ENCODE data around the gene ACVR1B.

Gene ACVR1B

DNA sequence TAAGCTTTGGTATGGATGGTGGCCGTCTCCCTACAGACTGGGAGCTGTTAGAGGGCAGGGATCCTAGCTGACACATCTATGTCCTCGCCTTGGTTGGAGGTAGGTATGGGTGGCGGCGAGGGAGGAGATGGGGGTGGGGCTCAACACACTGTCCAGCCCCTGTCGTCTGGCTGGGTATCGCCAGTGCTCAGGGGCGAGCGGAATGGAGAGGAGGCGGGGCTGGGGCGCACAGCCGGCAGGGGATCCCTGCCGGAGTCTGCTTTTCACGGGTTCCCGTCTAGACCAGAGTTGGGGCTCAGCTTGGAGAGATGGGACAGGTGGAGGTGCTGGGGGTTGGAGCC is 71.3 kb downstream of the ACVR1B start:
- no peak for DNase-seq (ENCODE audit: low spot score)

DNA sequence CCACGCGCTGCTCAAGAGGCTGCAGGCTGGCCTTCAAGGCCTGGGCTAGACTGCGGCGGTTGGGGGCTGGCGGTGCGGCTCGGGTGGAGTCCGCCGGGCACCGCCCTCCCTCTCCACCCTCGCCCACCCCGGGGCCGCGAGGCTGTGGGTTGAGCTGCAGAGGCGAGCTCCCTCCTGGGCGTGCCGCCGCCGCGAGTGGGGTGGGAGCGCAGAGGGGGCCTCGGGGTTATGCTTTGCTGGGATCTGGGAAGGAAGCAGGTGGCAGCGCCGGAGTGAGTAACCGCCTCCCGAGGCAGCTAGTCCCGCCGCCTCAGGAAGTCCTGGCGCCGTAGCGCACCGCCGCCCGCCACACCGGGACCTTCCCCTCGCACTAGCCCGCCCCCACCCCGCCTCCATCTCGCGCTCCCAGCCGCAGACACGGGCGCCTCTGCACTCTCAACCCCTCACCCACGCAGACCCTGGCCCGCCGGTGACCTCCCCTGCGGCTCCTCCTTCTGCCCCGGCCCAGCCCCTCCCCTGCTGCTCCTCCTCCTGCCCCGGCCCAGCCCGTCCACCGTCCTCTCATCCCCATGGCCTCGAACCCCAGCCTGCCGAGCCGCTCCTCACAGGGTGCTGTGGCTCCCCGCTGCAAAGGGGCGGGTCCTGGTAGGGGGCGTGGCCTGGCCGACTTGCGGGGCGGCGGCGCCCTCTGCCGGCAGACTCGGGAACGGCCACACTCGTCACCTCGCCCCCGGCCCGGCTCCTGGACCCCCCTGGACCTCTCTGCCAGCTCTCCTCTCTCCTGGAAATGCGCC is 71.9 kb downstream of the ACVR1B start:
- DNase-seq (ENCODE audit: low spot score) = peak; percentile 65

DNA sequence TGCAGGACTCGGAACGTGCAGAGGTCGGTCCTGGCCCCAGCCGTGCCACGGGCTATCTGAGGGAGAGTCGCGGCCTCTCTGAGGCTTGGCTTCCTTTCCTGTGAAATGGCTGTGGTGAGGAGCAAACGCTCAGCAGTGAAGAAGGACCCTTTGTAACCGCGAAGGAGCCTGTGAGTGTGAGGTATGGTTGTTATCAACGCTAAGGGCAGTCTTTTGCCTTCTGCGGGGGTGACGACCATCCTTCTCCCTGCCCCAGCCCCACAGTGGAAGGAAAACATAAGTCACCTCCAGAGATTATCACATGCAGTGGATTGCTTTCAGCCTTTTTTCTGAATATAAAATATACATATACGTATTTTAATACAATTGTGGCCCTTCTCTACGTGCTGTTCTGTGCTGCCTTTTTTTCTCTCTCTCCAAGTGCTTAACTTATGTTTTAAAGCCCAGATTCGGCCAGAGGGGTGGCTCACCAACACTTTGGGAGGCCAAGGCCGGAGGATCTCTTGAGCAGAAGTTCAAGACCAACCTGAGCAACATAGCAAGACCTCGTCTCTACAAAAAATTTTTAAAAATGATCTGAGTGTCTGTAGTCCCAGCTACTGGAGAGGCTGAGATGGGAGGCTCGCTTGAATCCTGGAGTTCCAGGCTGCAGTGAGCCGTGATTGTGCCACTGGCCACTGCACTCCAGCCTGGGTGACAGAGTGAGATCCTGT is 72.6 kb downstream of the ACVR1B start:
- no peak for DNase-seq (ENCODE audit: low spot score)

DNA sequence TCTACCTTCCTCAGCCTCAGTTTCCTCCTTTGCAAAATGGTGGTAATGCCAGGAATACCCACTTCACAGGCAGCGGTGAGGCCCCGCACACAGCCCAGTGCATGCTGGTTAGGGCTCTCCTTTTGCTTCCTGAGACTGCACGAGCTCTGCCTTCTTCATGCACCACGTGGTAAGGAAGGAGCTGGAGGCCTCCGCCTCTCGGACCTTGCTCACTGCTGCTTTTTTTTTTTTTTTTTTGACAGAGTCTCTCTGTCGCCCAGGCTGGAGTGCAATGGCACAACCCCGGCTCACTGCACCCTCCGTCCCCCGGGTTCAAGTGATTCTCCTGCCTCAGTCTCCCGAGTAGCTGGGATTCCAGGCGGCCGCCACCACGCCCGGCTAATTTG is 73.3 kb downstream of the ACVR1B start:
- no peak for DNase-seq (ENCODE audit: low spot score)

DNA sequence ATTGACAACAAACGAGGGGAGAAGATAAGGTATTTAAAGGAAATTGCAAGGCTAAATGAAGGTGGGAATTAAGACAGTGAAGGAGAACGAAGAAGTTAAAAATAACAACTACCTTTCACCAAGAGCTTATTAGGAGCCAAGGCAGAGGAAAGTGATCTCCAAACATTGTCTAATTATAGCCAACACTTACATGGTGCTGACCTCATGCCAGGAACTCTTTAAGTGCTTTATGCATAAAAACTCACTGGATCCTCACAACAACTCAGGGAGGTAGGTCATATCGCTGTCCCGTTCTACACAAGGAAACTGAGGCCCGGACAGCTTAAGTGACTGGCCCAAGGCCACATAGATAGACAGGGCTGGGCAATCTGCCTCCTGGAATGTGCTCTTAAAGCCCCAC is 74.8 kb downstream of the ACVR1B start:
- DNase-seq (ENCODE audit: low spot score) = no peak

DNA sequence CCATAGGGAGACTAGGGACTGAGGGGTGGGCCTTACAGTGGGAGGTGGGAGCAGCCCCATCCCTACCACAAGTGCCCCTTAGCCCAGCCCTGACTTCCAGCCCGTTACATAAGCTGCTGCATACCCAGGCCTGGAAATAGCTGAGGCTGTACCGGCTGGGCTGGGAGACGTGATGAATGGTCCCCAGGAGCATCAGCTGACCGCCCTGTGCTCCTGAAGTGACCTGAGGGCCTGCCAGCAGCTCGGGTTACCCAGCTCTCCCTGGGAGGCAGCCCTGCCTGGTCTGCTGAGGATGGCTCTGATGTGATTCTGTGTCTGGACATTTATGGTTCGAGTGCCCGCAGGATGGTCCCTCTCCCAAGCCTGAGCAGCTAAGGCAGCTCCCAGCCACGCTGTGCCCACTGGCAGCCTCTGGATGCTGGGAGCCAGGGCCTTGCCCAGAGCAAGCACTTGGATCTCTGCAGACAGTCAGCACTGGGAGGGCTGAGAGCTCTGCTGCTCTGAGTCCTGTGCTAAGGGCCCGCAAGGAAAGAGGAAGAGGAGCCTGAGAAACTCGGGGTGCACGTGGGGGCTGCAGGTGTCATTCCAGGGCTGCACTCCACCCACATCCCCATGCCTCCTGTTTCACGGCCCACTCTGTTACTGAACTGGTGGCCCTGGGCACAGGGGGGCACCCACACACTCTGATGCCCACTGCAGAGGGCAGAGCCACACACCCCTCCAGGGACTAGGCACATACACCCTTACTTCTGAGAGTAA is 75.8 kb downstream of the ACVR1B start:
- DNase-seq (ENCODE audit: low spot score) = no peak

DNA sequence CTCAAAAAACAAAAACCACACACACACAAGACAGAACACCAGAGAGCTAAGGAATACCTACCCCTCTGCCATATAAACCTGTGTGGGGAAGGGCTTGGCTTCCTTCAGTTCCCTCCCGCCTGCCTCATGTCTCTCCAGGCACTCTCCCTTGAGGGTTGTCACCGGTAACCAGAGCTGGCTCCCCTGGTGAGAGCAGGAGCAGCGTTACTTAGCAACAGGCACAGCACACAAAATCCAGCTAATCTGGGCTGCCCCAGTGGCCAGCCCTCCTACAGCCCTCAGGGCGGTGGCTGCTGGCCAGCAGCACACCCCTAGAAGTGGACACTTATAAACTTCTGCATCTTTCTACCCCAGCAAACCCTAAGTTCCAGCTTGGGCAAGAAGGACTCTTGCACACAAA is 78.2 kb downstream of the ACVR1B start:
- DNase-seq (ENCODE audit: low spot score) = no peak

DNA sequence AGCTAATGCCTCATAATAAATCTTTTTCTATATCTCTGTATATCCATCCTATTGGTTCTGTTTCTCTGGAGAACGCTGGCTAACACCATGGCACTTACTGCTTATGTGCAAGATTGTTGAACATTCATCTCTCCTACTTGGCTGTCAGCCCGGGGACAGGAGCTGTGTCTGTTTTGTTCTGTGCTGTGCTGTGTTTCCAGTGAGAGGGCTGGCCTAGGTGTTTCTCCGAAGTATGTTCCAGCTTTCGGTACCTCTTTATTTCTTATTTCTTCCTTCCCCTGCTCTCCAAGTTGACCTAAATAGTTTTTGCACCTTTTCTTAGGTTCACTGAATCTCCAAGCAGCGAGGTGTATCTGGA is 80.9 kb downstream of the ACVR1B start:
- peak; percentile 84 for DNase-seq (ENCODE audit: low spot score)

DNA sequence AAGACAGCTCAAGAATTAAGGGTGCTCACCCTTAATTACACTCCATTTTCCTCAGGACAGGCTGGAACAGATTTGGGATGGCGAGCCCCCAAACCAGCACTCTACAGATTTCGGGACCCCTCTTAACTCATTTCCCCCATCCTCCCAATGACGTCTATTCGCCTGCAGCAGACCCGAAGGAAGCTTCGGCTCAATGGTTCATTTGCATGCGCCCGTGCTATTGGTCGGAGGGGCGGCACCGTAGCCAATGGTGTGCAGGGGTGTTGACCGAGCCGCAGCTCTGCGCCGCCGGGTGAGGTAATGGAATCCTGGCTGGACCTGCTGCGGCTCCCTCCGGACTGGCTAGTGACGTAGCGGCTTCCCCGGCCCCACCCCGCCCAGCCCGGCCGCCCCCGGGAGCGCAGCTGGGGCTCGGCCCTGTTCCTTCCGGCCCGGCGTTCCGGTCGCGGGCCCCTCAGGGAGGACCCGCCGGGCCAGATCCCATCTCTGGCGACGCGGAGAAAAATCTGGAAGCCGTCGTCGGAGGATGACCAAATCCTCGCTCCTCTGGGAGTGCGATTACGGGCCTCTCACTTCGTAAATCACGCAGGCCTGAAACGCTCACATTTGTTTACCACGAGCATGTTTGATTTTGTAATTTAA is 81.4 kb downstream of the ACVR1B start:
- DNase-seq (ENCODE audit: low spot score) = peak; percentile 98

DNA sequence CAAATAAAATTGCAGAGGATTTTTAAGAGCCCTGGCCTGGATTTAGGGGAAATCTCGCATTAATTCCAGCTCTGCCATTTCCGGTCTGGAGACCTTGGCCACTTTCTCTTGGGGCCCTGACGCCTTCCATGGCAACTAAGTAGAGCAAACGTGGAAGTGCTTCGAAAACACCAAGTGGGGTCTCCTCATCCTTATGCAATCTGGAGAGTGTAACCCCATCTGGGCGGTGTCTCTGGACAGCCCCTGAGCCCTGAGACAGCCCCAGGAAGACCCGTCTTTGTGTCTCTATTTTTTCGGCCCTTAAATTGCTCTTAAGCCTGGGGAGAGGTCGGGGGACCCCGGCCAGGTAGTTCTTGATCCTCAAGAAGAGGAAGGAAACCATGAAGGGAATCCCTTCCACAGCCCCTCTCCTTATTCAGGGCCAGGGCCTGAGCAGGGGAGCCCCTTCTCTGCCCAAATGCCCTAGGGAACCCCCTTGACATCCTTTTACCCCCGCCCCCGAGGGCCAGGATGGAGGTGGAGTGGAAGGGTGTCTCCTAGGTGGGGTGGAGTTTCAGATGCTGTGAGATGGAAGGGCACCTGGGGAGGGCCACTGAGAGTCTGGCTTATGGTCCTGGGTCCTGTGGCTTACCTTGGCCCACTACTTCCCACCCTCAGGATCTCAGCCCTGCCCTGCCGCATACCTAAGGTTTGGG is 82.1 kb downstream of the ACVR1B start:
- no peak for DNase-seq (ENCODE audit: low spot score)

DNA sequence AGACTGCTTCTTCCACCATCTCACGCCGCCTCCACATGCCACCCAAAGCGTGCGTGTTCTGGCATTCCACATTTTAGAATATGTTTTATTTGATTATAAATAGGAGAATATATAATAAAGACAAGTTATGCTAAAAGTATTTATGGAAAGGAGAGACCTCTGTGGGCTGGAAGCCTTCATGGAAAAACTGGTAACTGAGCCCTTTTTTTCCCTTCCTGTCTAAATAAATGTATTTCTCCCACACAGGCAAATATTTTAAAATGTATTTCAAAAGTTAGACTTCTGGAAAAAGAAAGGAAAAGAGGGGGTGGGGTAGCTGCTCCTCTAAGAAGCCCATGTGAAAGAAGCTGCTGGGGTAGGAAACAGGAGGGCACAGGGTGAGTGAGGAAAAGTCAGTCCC is 83.7 kb downstream of the ACVR1B start:
- DNase-seq (ENCODE audit: low spot score) = no peak

DNA sequence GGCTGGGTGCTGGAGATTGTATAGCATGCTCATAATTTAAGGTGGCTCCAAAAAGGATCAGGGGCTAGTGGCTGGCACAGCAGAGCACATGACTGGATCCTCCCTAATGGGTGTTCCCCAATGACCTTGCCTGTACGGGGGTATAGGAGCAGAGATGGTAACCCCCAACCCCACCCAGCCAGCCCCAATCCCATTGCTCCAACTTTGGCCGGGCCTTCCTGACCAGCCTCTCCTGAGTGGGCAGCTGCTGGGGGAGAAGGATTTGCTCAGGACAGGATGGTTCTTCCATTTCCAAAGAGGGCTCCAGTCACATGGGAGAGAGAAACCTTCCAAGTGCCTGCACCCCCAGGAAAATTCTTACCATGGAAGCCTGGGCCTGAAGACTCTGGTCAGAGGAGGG is 84.4 kb downstream of the ACVR1B start:
- DNase-seq (ENCODE audit: low spot score) = no peak

DNA sequence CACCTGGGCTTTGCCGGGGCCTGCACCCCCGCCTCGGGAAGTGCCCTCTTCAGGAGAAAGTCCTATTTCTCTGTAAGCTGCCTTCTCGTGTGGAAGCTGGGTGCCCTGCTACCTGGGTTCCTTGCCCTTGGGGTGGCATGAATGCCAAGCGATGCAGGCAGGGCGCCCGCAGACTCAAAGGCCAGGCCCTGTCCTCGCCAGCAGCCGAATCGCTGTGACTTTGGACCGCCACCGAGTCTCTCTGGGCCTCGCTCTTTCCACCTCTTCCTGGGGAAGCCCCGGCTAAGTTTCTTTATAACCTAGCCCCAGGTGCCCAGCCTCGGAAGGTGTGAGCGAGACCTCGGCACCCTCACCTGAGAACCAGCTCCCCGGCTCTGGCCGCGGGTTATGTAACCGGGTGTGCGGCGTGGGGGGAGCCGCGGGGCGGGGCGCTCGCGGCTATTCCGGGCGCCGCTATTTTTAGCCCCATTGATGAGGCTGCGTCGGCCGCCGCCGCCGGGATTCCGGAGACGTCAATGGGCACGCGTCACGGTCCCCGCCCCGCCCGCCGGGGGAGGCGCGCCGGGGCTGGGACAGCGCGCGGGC is 85.2 kb downstream of the ACVR1B start:
- DNase-seq (ENCODE audit: low spot score) = peak; percentile 83

DNA sequence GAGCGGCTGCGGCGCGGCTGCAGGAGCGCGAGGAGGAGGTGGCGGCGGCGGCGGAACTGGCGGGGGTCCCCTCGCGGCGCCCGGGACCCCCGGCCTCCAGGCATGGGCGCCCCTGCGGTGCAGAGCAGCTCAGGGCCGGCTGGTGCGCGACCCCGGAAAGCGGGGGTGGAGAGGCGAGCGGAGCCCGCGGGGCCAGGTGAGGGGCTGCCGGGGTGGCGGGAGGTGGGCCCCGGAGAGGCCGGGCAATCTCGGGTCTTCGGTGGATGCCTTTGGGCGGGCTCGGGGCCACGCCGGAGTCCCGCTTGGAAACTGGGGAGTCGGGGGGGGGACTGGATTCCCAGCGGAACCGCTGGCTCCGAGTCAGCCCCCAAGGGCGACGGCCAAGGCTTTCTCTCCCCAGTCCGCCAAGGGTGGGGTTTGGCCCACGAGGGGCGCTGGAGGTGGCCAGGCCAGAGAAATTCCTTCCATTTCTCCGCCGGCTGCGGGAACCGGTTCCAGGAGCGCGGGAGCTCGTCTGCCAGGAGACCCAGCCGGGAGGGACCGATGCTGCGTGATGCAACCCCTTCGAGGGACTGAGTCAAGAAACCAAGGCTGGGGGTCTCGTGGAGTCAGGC is 85.9 kb downstream of the ACVR1B start:
- DNase-seq (ENCODE audit: low spot score) = no peak

DNA sequence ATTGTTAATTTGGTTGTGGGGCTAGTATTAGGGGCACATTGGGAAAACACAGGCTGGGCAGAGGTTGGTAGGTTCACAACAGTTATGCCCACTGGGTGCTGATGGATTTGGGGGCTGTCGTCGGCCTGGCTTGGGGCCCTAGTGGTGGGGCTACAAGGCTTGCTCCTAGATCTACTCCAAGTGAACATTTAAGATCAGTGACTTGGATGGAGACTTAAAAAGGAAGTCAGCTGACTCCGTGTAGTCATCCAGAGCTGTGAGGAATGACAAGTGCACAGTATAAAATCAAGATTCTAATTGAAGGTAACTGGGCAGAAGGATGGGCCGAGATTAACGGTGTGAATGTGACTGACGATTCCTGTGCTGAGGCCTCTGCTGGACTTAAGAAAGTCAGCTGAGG is 86.9 kb downstream of the ACVR1B start:
- no peak for DNase-seq (ENCODE audit: low spot score)

DNA sequence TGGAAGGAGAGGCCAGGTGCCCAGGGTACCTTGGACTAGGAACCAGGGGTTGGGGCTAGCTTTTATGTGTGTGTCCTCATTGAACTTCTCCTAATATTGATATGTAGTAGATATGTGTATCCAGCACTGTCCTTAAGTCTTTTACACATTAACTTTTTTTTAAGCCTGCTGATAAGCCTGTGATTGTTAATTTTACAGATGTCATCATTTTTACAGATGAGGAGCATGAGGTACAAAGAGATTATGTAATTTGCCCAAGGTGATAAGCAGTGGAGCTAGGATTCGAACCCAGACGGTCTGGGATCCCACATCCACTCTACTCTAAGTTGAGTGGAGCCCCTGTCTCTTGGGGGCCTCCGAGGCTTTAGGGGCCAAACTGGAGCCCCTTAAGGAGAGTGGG is 89.5 kb downstream of the ACVR1B start:
- DNase-seq (ENCODE audit: low spot score) = no peak

DNA sequence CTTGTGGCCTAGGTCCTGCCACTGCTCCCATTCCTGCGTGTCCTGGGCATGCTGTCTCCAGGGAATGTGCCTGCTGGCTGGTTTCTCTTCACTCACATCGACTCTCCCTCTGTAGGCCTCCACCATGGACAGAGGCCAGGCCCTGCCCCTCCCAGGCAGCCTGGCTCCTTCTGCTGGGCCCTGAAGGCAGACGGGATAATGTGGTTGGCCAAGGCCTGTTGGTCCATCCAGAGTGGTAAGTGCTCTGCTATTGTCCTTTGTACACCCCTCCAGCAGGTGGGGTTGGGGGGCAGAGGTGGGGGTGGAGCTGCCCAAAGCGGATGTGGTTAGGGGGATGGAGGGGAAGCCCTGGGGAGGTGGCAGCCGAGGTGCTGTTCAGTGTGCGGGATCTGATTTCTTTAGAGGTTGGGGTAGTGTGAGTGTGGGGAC is 90.2 kb downstream of the ACVR1B start:
- no peak for DNase-seq (ENCODE audit: low spot score)

DNA sequence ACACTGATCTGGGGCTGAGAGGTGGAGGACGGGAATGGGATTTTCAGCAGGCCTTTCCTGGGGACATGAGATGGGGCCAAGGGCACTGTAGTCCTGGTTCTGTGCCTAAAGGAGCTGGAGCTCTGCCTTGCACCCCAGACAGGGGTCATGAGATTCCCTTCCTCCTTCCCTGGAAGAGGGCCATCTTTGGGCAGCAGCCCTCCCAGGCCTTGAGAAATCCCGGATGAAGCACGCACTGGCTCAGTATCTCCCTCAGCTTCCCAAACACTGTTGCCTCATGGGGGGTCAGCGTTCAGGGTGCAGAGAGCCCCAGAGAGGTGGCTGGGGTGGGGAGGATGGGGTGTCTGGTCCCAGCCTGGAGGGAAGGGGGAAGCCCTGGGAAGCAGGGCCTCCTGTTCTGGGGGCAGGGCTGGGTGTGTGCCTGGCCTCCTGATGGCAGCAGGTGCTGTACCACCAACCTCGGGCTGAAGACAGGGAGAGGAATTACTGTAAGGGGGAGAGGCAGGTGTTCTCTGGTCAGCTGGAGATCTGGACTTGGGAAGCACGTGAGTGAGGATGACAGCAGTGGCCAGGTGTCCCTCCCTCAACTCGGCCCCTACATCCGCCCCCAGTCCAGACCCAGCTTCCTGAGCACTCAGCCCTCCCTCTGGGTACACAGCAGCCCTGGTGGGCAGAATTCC is 91.3 kb downstream of the ACVR1B start:
- no peak for DNase-seq (ENCODE audit: low spot score)

DNA sequence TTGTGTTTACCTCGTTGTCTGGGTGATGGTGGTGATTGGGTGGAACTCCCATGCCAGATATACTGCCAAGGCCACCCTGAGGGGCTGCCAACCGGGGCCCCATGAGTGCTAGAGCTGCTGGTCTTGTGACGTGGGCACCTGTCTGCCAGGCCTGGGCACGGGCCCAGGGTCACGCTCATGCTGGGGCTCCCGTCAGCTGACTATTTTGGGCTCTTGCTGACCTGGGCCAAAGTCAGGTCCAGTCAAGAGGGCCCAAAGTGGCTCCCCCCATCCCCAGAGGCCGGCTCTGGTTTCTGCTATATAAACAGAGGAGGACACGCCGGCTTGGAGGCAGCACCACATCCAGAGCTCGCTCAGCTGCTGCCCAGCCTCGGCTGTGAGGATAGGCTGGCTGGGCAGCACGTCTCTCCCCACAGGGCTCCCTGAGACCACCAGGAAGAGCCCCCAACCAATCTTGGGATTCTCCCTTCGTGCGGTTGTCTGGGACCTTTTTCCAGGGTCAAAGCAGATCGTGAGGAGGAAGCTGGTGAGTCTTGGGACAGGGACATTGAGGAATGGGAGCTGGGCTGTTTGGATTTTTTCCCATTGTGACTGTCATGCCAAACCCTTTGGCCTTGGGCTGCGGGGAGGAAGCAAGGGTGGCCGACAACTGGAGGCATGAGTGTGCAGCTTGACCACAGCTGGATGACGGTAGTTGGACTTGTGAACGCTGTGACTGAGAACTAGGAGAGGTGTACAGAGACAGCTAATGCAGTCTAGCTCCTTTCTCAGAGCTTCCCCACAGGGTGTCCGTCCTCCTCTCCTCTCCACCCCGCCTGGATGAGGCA is 92.1 kb downstream of the ACVR1B start:
- no peak for DNase-seq (ENCODE audit: low spot score)
